GM23338 (cell line): ENCODE measurements around the gene PIGK. TPM values are rescaled to one million over a fixed set of nuclear protein-coding genes. Genes with fewer than 3 reads are reported as not detected.

Experiments used
- ATAC-seq: fragments of 200-7000 bp; cut with Tn5 transposase; 3 replicates; pipeline ENCODE4 v1.9.1; 2020
- DNase-seq: peaks from one replicate; pipeline ENCODE4 v3.0.0-alpha.2; 2015; ENCODE audit warnings: low spot score
- H2AFZ ChIP-seq: fragments of 200-600 bp; sonication (generic); 2 replicates; pipeline ENCODE4 v1.8.0; 2016; ENCODE audit warnings: antibody characterized with exemption, mild to moderate bottlenecking, moderate library complexity
- H3F3A ChIP-seq: fragments of 200-600 bp; sonication (generic); replicated peaks from 2 replicates; pipeline ENCODE4 v1.8.0; 2017; ENCODE audit warnings: antibody characterized with exemption, mixed run types, low read depth
- H3K27ac ChIP-seq: fragments of 200-600 bp; sonication (generic); 2 replicates; pipeline ENCODE4 v1.6.1; 2016; ENCODE audit warnings: low read depth
- H3K27me3 ChIP-seq: fragments of 200-600 bp; sonication (generic); 2 replicates; pipeline ENCODE4 v1.8.0; 2016; ENCODE audit warnings: mild to moderate bottlenecking, mixed run types, moderate library complexity; ENCODE audit not compliant: insufficient read depth
- H3K36me3 ChIP-seq: fragments of 200-600 bp; sonication (generic); 2 replicates; pipeline ENCODE4 v1.8.0; 2016; ENCODE audit warnings: mild to moderate bottlenecking; ENCODE audit not compliant: insufficient read depth
- H3K4me1 ChIP-seq: fragments of 200-600 bp; sonication (generic); 2 replicates; pipeline ENCODE4 v1.8.0; 2016; ENCODE audit warnings: mild to moderate bottlenecking, moderate library complexity; ENCODE audit not compliant: insufficient read depth
- H3K4me2 ChIP-seq: fragments of 200-600 bp; sonication (generic); 2 replicates; pipeline ENCODE4 v1.7.1; 2017; ENCODE audit warnings: mixed run types
- H3K4me3 ChIP-seq: fragments of 200-600 bp; sonication (generic); 2 replicates; pipeline ENCODE4 v1.6.1; 2016; ENCODE audit warnings: mixed run types
- H3K79me2 ChIP-seq: fragments of 200-600 bp; sonication (generic); replicated peaks from 2 replicates; pipeline ENCODE4 v1.8.0; 2017; ENCODE audit warnings: mild to moderate bottlenecking; ENCODE audit not compliant: insufficient read depth
- H3K9me2 ChIP-seq: fragments of 200-600 bp; sonication (generic); 2 replicates; pipeline ENCODE4 v1.8.0; 2017; ENCODE audit not compliant: insufficient read depth
- H4K20me1 ChIP-seq: fragments of 200-600 bp; sonication (generic); replicated peaks from 2 replicates; pipeline ENCODE4 v1.8.0; 2017; ENCODE audit warnings: mild to moderate bottlenecking; ENCODE audit not compliant: insufficient read depth
- H3K27ac Mint-ChIP-seq: 2 replicates; pipeline ENCODE4 v1.8.0; 2020; ENCODE audit warnings: inconsistent platforms, mild to moderate bottlenecking, moderate library complexity, mixed read lengths
- H3K27me3 Mint-ChIP-seq: 3 replicates; pipeline ENCODE4 v1.8.0; 2022; ENCODE audit warnings: low read depth, mild to moderate bottlenecking, moderate library complexity, mixed read lengths, inconsistent platforms; ENCODE audit not compliant: insufficient read depth, poor library complexity
- H3K36me3 Mint-ChIP-seq: 3 replicates; pipeline ENCODE4 v1.8.0; 2021; ENCODE audit warnings: low read depth, mild to moderate bottlenecking, inconsistent platforms, moderate library complexity, mixed read lengths
- H3K4me1 Mint-ChIP-seq: 3 replicates; pipeline ENCODE4 v1.8.0; 2020; ENCODE audit warnings: mild to moderate bottlenecking, inconsistent platforms, mixed read lengths
- H3K4me3 Mint-ChIP-seq: 3 replicates; pipeline ENCODE4 v1.8.0; 2021; ENCODE audit warnings: moderate library complexity, mild to moderate bottlenecking, inconsistent platforms, mixed read lengths
- H3K9me3 Mint-ChIP-seq: 3 replicates; pipeline ENCODE4 v1.8.0; 2020; ENCODE audit warnings: moderate library complexity, mild to moderate bottlenecking, inconsistent platforms, mixed read lengths
- EZH2phosphoT487 ChIP-seq: fragments of 200-600 bp; sonication (generic); IDR thresholded peaks from one replicate; pipeline ENCODE4 v1.8.1; 2018; ENCODE audit warnings: antibody characterized with exemption; ENCODE audit not compliant: unreplicated experiment
- NANOG ChIP-seq: IDR thresholded peaks from 2 replicates; pipeline ENCODE4 v1.6.1; 2016; ENCODE audit warnings: antibody characterized with exemption, borderline replicate concordance
- POLR2AphosphoS5 ChIP-seq: IDR thresholded peaks from 2 replicates; pipeline ENCODE4 v1.6.1; 2016; ENCODE audit warnings: antibody characterized with exemption, low read depth
- ZNF114 ChIP-seq: fragments of 250-450 bp; sonication (Bioruptor Pico); IDR thresholded peaks from 2 replicates; pipeline ENCODE4 v1.5.0; 2020; ENCODE audit warnings: mild to moderate bottlenecking, moderate library complexity
- polyA plus RNA-seq: library from polyadenylated mRNA; unstranded; fragments of >200 nt; fragmentation: Nextera tagmentation; extraction: Ambion mirVana; gene quantifications from 2 replicates; pipeline ENCODE4 v1.2.1, GENCODE V29; 2016
- total RNA-seq: library from RNA; depleted of rRNA; stranded (reverse); fragments of >200 nt; shearing (Covaris generic); gene quantifications from 2 replicates; pipeline ENCODE4 v1.2.3, GENCODE V29; 2014
- TF ChIP-seq, protein P1 (sequence below), 2 experiments: fragments of 200-600 bp in 1 of 2; sonication (generic) in 1 of 2; conservative IDR thresholded peaks; 2 replicates each; pipeline versions ENCODE4 v1.5.1 to v1.6.1; 2016 to 2017; ENCODE audit warnings: antibody characterized with exemption in 2 of 2, low read depth in 2 of 2, mild to moderate bottlenecking in 2 of 2, moderate library complexity in 1 of 2
- TF ChIP-seq, protein P2 (sequence below): IDR thresholded peaks from 2 replicates; pipeline ENCODE4 v1.6.1; 2016; ENCODE audit warnings: antibody characterized with exemption
- TF ChIP-seq, protein P3 (sequence below): fragments of 250-450 bp; sonication (Bioruptor Pico); IDR thresholded peaks from 2 replicates; pipeline ENCODE4 v1.5.0; 2020; ENCODE audit warnings: mild to moderate bottlenecking, moderate library complexity

Gene PIGK
- total and polyA plus RNA-seq, 2 experiments from 2014 or later, result 16.4 to 26.4 TPM

DNA sequence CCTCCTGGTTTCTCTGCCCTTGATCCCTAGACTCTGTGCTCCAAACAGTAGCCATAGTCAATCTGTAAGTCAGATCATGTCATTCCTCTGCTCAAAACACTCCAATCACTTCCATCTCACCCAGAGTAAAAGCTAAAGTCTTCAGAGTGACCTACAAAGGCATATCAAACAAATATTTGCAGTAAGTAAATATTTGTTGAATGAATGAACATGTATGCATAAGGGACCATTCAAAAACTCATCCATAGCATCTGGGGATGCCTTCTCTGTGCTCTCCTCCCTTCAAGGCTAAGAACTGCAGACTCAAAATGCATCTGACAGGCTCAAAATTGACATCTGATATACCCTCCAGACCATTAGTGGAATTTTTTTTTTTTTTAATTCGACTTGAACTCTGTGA, 44.5 kb upstream of the PIGK start:
- no peak overlapping the region for H3K4me2 ChIP-seq
- peaks cover 11% of the 10 kb centered on the region; the same call in 1 of the 2 replicates for H3K27me3 ChIP-seq
- H3K27me3 Mint-ChIP-seq, result peaks cover 16% of the 10 kb centered on the region
- H3K4me1 Mint-ChIP-seq, result peaks cover 7% of the 10 kb centered on the region
- DNase-seq, result no peak
- TF ChIP-seq ZNF114, result no peak
- TF ChIP-seq, protein P1, sequence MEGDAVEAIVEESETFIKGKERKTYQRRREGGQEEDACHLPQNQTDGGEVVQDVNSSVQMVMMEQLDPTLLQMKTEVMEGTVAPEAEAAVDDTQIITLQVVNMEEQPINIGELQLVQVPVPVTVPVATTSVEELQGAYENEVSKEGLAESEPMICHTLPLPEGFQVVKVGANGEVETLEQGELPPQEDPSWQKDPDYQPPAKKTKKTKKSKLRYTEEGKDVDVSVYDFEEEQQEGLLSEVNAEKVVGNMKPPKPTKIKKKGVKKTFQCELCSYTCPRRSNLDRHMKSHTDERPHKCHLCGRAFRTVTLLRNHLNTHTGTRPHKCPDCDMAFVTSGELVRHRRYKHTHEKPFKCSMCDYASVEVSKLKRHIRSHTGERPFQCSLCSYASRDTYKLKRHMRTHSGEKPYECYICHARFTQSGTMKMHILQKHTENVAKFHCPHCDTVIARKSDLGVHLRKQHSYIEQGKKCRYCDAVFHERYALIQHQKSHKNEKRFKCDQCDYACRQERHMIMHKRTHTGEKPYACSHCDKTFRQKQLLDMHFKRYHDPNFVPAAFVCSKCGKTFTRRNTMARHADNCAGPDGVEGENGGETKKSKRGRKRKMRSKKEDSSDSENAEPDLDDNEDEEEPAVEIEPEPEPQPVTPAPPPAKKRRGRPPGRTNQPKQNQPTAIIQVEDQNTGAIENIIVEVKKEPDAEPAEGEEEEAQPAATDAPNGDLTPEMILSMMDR (conservative IDR thresholded peaks at IDR 0.05; ENCODE audit: low read depth in 2 of 2), result no peak
- TF ChIP-seq, protein P2, sequence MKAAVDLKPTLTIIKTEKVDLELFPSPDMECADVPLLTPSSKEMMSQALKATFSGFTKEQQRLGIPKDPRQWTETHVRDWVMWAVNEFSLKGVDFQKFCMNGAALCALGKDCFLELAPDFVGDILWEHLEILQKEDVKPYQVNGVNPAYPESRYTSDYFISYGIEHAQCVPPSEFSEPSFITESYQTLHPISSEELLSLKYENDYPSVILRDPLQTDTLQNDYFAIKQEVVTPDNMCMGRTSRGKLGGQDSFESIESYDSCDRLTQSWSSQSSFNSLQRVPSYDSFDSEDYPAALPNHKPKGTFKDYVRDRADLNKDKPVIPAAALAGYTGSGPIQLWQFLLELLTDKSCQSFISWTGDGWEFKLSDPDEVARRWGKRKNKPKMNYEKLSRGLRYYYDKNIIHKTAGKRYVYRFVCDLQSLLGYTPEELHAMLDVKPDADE, result no peak
- H3K36me3 ChIP-seq, result no peaks in the 10 kb centered on the region
- no peaks in the 10 kb centered on the region for H4K20me1 ChIP-seq
- no peak overlapping the region for H3K4me3 ChIP-seq
- ATAC-seq, result no peak
- H3K9me3 Mint-ChIP-seq, result no peaks in the 10 kb centered on the region
- no peak overlapping the region for H3K4me3 Mint-ChIP-seq
- H3K27ac ChIP-seq, result no peak overlapping the region
- H3F3A ChIP-seq, result no peaks in the 10 kb centered on the region
- no peaks in the 10 kb centered on the region for H3K36me3 Mint-ChIP-seq
- no peak overlapping the region for H2AFZ ChIP-seq
- H3K79me2 ChIP-seq, result no peaks in the 10 kb centered on the region
- H3K27ac Mint-ChIP-seq, result no peak overlapping the region
- H3K9me2 ChIP-seq, result 0 out of 2 replicates have a peak, but pooled peaks cover 5% of the 10 kb centered on the region
- peaks cover 4% of the 10 kb centered on the region for H3K4me1 ChIP-seq

DNA sequence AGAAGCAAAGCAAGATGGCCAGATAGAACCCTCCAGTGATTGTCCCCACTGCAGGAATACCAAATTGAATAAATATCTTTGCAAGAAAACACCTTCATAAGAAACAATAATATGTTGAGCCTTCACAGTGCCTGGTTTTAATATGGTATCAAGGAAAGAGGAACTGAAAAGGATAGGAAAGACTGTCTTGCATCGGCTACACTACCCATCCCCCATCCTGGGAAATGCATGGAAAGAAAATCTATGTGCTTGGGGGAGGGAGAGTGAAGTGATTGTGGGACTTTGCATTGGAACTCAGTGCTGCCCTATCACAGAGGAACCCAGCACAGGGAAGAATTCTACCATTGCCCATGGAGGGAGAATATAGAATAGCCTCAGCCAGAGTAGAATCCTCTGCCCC, 34.0 kb upstream of the PIGK start:
- DNase-seq (peak; percentile 37), ATAC-seq (no peak)
- Histone ChIP-seq H3K27ac (no peak overlapping the region), H3K9me2 (no peaks in the 10 kb centered on the region), H3K36me3 (no peaks in the 10 kb centered on the region; the same call in 1 of the 2 replicates), H3K79me2 (no peaks in the 10 kb centered on the region), H3K4me3 (no peak overlapping the region), H2AFZ (peak overlapping the region; percentile 52; the same call in 1 of the 2 replicates), H4K20me1 (no peaks in the 10 kb centered on the region), H3K4me1 (0 out of 2 replicates have a peak, but pooled peaks cover 5% of the 10 kb centered on the region), H3F3A (no peaks in the 10 kb centered on the region), H3K27me3 (no peaks in the 10 kb centered on the region), H3K4me2 (no peak overlapping the region)
- Mint-ChIP-seq H3K9me3 (peaks cover 15% of the 10 kb centered on the region), H3K4me3 (no peak overlapping the region), H3K36me3 (peaks cover 9% of the 10 kb centered on the region; the same call in 2 of the 3 replicates), H3K27me3 (peaks cover 4% of the 10 kb centered on the region), H3K27ac (no peak overlapping the region), H3K4me1 (peaks cover 6% of the 10 kb centered on the region; the same call in 2 of the 3 replicates)
- TF ChIP-seq EZH2phosphoT487, result no peak
- no peak for TF ChIP-seq ZNF114
- TF ChIP-seq, protein P3, sequence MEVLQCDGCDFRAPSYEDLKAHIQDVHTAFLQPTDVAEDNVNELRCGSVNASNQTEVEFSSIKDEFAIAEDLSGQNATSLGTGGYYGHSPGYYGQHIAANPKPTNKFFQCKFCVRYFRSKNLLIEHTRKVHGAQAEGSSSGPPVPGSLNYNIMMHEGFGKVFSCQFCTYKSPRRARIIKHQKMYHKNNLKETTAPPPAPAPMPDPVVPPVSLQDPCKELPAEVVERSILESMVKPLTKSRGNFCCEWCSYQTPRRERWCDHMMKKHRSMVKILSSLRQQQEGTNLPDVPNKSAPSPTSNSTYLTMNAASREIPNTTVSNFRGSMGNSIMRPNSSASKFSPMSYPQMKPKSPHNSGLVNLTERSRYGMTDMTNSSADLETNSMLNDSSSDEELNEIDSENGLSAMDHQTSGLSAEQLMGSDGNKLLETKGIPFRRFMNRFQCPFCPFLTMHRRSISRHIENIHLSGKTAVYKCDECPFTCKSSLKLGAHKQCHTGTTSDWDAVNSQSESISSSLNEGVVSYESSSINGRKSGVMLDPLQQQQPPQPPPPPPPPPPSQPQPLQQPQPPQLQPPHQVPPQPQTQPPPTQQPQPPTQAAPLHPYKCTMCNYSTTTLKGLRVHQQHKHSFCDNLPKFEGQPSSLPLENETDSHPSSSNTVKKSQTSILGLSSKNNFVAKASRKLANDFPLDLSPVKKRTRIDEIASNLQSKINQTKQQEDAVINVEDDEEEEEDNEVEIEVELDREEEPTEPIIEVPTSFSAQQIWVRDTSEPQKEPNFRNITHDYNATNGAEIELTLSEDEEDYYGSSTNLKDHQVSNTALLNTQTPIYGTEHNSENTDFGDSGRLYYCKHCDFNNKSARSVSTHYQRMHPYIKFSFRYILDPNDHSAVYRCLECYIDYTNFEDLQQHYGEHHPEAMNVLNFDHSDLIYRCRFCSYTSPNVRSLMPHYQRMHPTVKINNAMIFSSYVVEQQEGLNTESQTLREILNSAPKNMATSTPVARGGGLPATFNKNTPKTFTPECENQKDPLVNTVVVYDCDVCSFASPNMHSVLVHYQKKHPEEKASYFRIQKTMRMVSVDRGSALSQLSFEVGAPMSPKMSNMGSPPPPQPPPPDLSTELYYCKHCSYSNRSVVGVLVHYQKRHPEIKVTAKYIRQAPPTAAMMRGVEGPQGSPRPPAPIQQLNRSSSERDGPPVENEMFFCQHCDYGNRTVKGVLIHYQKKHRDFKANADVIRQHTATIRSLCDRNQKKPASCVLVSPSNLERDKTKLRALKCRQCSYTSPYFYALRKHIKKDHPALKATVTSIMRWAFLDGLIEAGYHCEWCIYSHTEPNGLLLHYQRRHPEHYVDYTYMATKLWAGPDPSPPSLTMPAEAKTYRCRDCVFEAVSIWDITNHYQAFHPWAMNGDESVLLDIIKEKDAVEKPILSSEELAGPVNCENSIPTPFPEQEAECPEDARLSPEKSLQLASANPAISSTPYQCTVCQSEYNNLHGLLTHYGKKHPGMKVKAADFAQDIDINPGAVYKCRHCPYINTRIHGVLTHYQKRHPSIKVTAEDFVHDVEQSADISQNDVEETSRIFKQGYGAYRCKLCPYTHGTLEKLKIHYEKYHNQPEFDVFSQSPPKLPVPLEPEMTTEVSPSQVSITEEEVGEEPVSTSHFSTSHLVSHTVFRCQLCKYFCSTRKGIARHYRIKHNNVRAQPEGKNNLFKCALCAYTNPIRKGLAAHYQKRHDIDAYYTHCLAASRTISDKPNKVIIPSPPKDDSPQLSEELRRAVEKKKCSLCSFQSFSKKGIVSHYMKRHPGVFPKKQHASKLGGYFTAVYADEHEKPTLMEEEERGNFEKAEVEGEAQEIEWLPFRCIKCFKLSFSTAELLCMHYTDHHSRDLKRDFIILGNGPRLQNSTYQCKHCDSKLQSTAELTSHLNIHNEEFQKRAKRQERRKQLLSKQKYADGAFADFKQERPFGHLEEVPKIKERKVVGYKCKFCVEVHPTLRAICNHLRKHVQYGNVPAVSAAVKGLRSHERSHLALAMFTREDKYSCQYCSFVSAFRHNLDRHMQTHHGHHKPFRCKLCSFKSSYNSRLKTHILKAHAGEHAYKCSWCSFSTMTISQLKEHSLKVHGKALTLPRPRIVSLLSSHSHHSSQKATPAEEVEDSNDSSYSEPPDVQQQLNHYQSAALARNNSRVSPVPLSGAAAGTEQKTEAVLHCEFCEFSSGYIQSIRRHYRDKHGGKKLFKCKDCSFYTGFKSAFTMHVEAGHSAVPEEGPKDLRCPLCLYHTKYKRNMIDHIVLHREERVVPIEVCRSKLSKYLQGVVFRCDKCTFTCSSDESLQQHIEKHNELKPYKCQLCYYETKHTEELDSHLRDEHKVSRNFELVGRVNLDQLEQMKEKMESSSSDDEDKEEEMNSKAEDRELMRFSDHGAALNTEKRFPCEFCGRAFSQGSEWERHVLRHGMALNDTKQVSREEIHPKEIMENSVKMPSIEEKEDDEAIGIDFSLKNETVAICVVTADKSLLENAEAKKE (CRISPR knock-in tag), result no peak
- no peak for TF ChIP-seq POLR2AphosphoS5
- TF ChIP-seq, protein P2, result no peak
- TF ChIP-seq NANOG, result no peak
